ENCODE data around the gene FGFBP2. TPM values are rescaled to one million over a fixed set of nuclear protein-coding genes. Genes with fewer than 3 reads are reported as not detected.

FGFBP2 gene
- total RNA-seq, 1 donor, result not detected

- DNase-seq (ENCODE audit: low read depth), result no peak
- no peak for TF ChIP-seq CTCF (IDR thresholded peaks at IDR 0.05; ENCODE audit: insufficient read depth, low read length)
- H3K4me3 ChIP-seq (ENCODE audit: low read depth, low read length), result no peak overlapping the region
Measured at GRCh38 chr4:15945516-15945915, 17.5 kb downstream of the FGFBP2 start.

GRCh38 chr4:15944895-15945294 lies 18.1 kb downstream of the FGFBP2 start:
- DNase-seq (ENCODE audit: low read depth), result no peak
- no peak overlapping the region for H3K4me3 ChIP-seq (ENCODE audit: low read depth, low read length)
- no peak for TF ChIP-seq CTCF (IDR thresholded peaks at IDR 0.05; ENCODE audit: insufficient read depth, low read length)

GRCh38 chr4:15942283-15942682 lies 20.7 kb downstream of the FGFBP2 start:
- TF ChIP-seq CTCF (IDR thresholded peaks at IDR 0.05; ENCODE audit: insufficient read depth, low read length), result no peak
- no peak overlapping the region for H3K4me3 ChIP-seq (ENCODE audit: low read depth, low read length)
- DNase-seq (ENCODE audit: low read depth), result no peak

GRCh38 chr4:15938640-15939039 lies 24.3 kb downstream of the FGFBP2 start, which contains the start of gene FGFBP1:
Gene FGFBP1, minus strand, starts transcription at chr4:15938740. Its CDS starts 2,108 bp downstream, at chr4:15936632.
- TF ChIP-seq CTCF (IDR thresholded peaks at IDR 0.05; ENCODE audit: insufficient read depth, low read length), result no peak
- H3K4me3 ChIP-seq (ENCODE audit: low read depth, low read length), result no peak within 1 kb of the TSS
- no peak for DNase-seq (ENCODE audit: low read depth)

- H3K4me3 ChIP-seq (ENCODE audit: low read depth, low read length), result no peak overlapping the region
- no peak for TF ChIP-seq CTCF (IDR thresholded peaks at IDR 0.05; ENCODE audit: insufficient read depth, low read length)
Measured at GRCh38 chr4:15938182-15938581, 24.8 kb downstream of the FGFBP2 start.

GRCh38 chr4:15936495-15936894 lies 26.5 kb downstream of the FGFBP2 start:
- DNase-seq (ENCODE audit: low read depth), result no peak
- no peak for TF ChIP-seq CTCF (IDR thresholded peaks at IDR 0.05; ENCODE audit: insufficient read depth, low read length)

More at GRCh38 chr4:15938182-15938581, 24.8 kb downstream of the FGFBP2 start:
- DNase-seq (ENCODE audit: low read depth), result no peak

More at GRCh38 chr4:15936495-15936894, 26.5 kb downstream of the FGFBP2 start:
- H3K4me3 ChIP-seq (ENCODE audit: low read depth, low read length), result no peak overlapping the region
